Lung (tissue), 12 donors: ENCODE measurements around the gene SDHAF1. TPM values are rescaled to one million over a fixed set of nuclear protein-coding genes. Genes with fewer than 3 reads are reported as not detected.
"Not testable (repeated sequence)": the region's sequence is repeated elsewhere in the genome, so short reads cannot be mapped to it uniquely, and the experiment has no call there.

Experiments
- ATAC-seq: fragments of 200-7000 bp; cut with Tn5 transposase; one replicate; pipeline ENCODE4 v1.9.1; 2020; ENCODE audit warnings: moderate number of reproducible peaks; ENCODE audit not compliant: insufficient read depth, low FRiP score
- DNase-seq, 3 donors: peaks; one replicate each; pipeline ENCODE4 v3.0.0-alpha.2; 2013 to 2017
- H3K27ac ChIP-seq, 2 donors: one replicate each; pipeline ENCODE4 v1.5.1; 2013; ENCODE audit warnings: mild to moderate bottlenecking in 2 of 2, moderate library complexity in 2 of 2, control low read depth in 1 of 2, inconsistent platforms in 1 of 2, low read depth in 1 of 2, low read length in 1 of 2
- H3K27me3 ChIP-seq, 3 donors: one replicate each; pipeline ENCODE4 v1.5.1; 2013; ENCODE audit warnings: low read length in 2 of 3; ENCODE audit not compliant: control insufficient read depth in 3 of 3, insufficient read depth in 3 of 3
- H3K36me3 ChIP-seq, 4 donors: one replicate each; pipeline ENCODE4 v1.5.1; 2013; ENCODE audit warnings: low read length in 4 of 4, mild to moderate bottlenecking in 1 of 4, moderate library complexity in 1 of 4; ENCODE audit not compliant: control insufficient read depth in 4 of 4, insufficient read depth in 4 of 4
- H3K4me1 ChIP-seq, 5 donors: one replicate each; pipeline ENCODE4 v1.5.1; 2013; ENCODE audit warnings: low read length in 5 of 5, mild to moderate bottlenecking in 2 of 5, moderate library complexity in 1 of 5; ENCODE audit not compliant: control insufficient read depth in 5 of 5, insufficient read depth in 5 of 5
- H3K4me3 ChIP-seq: one replicate; pipeline ENCODE4 v1.5.1; 2013; ENCODE audit warnings: mild to moderate bottlenecking, control low read depth, moderate library complexity
- H3K9ac ChIP-seq, 2 donors: one replicate each; pipeline ENCODE4 v1.5.1; 2013; ENCODE audit warnings: low read length in 2 of 2, control low read depth in 1 of 2; ENCODE audit not compliant: insufficient read depth in 1 of 2
- H3K9me3 ChIP-seq, 4 donors: one replicate each; pipeline ENCODE4 v1.5.1; 2013; ENCODE audit warnings: low read length in 3 of 4, mild to moderate bottlenecking in 1 of 4, moderate library complexity in 1 of 4; ENCODE audit not compliant: control insufficient read depth in 4 of 4, insufficient read depth in 3 of 4
- WGBS, 2 donors: extraction: QIAGEN DNeasy Blood & Tissue Kit; methylation state at CpG; one replicate each; pipeline ENCODE4 v1.1.7; 2013; 5-methylcytosine and 5-hydroxymethylcytosine counted together
- polyA plus RNA-seq, 2 donors: library from polyadenylated mRNA; stranded (reverse); fragments of 200-250 nt; gene quantifications; one replicate each; pipeline ENCODE4 v1.2.1, GENCODE V29; 2013
- total RNA-seq, 2 donors: library from RNA; depleted of rRNA in 1 of 2; stranded (reverse); fragments of >200 nt in 1 of 2; gene quantifications; one replicate each; pipeline ENCODE4 v1.2.1, GENCODE V29; 2014 to 2021
- TF ChIP-seq, protein P1 (sequence below): IDR thresholded peaks from 2 replicates; pipeline ENCODE4 v1.5.1; 2012; ENCODE audit warnings: mild to moderate bottlenecking; ENCODE audit errors: control extremely low read depth, extremely low read depth
- donor health status: control.
- donor health status: control.
- donor health status: Bipolar disorder and iron deficiency.
- donor health status: healthy.
- donor health status: DM: yes; HTN: yes; CAD: no.

The SDHAF1 gene
- total and polyA plus RNA-seq, 4 donors: 11.4 to 25.8 (median 19.1) TPM

GRCh38 chr19:35978271-35978670 lies 16.7 kb upstream of the SDHAF1 start:
- no peak overlapping the region for H3K27ac ChIP-seq
- H3K9me3 ChIP-seq: peaks cover 0 to 5% (median 0%) of the 10 kb centered on the region in 4 donors
- no peak overlapping the region for H3K4me3 ChIP-seq
- peaks cover 0 to 2% (median 0%) of the 10 kb centered on the region in 3 donors for H3K27me3 ChIP-seq
- H3K9ac ChIP-seq: no peak overlapping the region
- DNase-seq (no peak), ATAC-seq (no peak)
- no peaks in the 10 kb centered on the region for H3K4me1 ChIP-seq
- 43 to 52% methylated on average over 5 of the region's 5 CpGs for WGBS, 2 donors
- TF ChIP-seq, protein P1, sequence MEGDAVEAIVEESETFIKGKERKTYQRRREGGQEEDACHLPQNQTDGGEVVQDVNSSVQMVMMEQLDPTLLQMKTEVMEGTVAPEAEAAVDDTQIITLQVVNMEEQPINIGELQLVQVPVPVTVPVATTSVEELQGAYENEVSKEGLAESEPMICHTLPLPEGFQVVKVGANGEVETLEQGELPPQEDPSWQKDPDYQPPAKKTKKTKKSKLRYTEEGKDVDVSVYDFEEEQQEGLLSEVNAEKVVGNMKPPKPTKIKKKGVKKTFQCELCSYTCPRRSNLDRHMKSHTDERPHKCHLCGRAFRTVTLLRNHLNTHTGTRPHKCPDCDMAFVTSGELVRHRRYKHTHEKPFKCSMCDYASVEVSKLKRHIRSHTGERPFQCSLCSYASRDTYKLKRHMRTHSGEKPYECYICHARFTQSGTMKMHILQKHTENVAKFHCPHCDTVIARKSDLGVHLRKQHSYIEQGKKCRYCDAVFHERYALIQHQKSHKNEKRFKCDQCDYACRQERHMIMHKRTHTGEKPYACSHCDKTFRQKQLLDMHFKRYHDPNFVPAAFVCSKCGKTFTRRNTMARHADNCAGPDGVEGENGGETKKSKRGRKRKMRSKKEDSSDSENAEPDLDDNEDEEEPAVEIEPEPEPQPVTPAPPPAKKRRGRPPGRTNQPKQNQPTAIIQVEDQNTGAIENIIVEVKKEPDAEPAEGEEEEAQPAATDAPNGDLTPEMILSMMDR: no peak
- no peaks in the 10 kb centered on the region for H3K36me3 ChIP-seq

- Histone ChIP-seq H3K9me3 (peaks cover 0 to 5% (median 0%) of the 10 kb centered on the region in 4 donors), H3K9ac (no peak overlapping the region), H3K27me3 (peaks cover 0 to 2% (median 0%) of the 10 kb centered on the region in 3 donors), H3K36me3 (no peaks in the 10 kb centered on the region), H3K4me1 (no peaks in the 10 kb centered on the region), H3K4me3 (no peak overlapping the region), H3K27ac (no peak overlapping the region)
- DNase-seq: no peak
- ATAC-seq: no peak
- WGBS, 2 donors: 65 to 69% methylated on average over 20 of the region's 20 CpGs
- TF ChIP-seq, protein P1: no peak
Observed at GRCh38 chr19:35978832-35979365, 16.1 kb upstream of the SDHAF1 start.

- peaks cover 3 to 14% (median 6%) of the 10 kb centered on the region in 3 donors for H3K27me3 ChIP-seq
- not testable (repeated sequence) for H3K9ac ChIP-seq, DNase-seq, H3K27ac ChIP-seq, H3K9me3 ChIP-seq, H3K36me3 ChIP-seq, ATAC-seq, H3K4me1 ChIP-seq, H3K4me3 ChIP-seq
- WGBS, 2 donors: 80 to 90% methylated on average over 4 of the region's 4 CpGs
Observed at GRCh38 chr19:35980997-35981396, 14.0 kb upstream of the SDHAF1 start.

- WGBS, 2 donors: 80 to 89% methylated on average over 8 of the region's 8 CpGs
- no peak for ATAC-seq
Observed at GRCh38 chr19:35983177-35983576, 11.8 kb upstream of the SDHAF1 start.

More at GRCh38 chr19:35983177-35983576, 11.8 kb upstream of the SDHAF1 start:
- TF ChIP-seq, protein P1: no peak
- Histone ChIP-seq H3K27ac (no peak overlapping the region), H3K4me1 (no peaks in the 10 kb centered on the region), H3K9ac (no peak overlapping the region), H3K27me3 (peaks cover 7 to 32% (median 13%) of the 10 kb centered on the region in 3 donors), H3K9me3 (peaks cover 0 to 6% (median 0%) of the 10 kb centered on the region in 4 donors), H3K36me3 (no peaks in the 10 kb centered on the region), H3K4me3 (no peak overlapping the region)
- DNase-seq: no peak
